ENCODE measurements around the gene LRTM2.
A peak's percentile ranks its signal among the peaks of the same experiment; 100 is the strongest.

The LRTM2 gene

GRCh38 chr12:1851151-1851701 lies 30.9 kb downstream of the LRTM2 start:
- DNase-seq (ENCODE audit: low read depth in 2 of 2): peak; percentile 71 to 76
- no peak overlapping the region for H3K4me3 ChIP-seq (replicated peaks in 1 of 2; ENCODE audit: low read depth in 2 of 2, low read length in 2 of 2)
- no peak for TF ChIP-seq CTCF (IDR thresholded peaks at IDR 0.05; ENCODE audit: low read depth, low read length)

DNA sequence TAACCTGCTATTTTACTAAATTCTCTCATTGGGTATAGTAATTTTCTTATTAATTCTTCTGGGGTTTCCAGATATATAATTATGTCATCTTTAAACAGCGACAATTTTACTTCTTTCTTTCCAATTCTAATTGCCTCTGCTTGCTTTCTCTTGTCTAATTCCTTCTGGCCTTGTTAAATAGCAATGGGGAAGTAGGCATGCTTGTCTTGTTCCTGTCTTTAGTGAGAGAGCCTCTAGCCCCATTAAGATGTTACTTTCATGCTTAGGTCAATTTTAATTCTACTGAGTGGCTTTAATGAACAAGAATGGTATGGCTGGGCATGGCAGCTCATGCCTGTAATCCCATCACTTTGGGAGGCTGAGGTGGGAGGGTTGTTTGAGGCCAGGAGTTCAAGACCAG lies 31.7 kb downstream of the LRTM2 start:
- TF ChIP-seq CTCF (IDR thresholded peaks at IDR 0.05; ENCODE audit: low read depth, low read length): no peak
- no peak for DNase-seq (ENCODE audit: low read depth in 2 of 2)

GRCh38 chr12:1853716-1854115 lies 33.4 kb downstream of the LRTM2 start:
- no peak for DNase-seq (ENCODE audit: low read depth in 2 of 2)
- H3K4me3 ChIP-seq (replicated peaks in 1 of 2; ENCODE audit: low read depth in 2 of 2, low read length in 2 of 2): no peak overlapping the region
- no peak for TF ChIP-seq CTCF (IDR thresholded peaks at IDR 0.05; ENCODE audit: low read depth, low read length)

More for the DNA sequence above, 31.7 kb downstream of the LRTM2 start:
- H3K4me3 ChIP-seq (replicated peaks in 1 of 2; ENCODE audit: low read depth in 2 of 2, low read length in 2 of 2): no peak overlapping the region

DNA sequence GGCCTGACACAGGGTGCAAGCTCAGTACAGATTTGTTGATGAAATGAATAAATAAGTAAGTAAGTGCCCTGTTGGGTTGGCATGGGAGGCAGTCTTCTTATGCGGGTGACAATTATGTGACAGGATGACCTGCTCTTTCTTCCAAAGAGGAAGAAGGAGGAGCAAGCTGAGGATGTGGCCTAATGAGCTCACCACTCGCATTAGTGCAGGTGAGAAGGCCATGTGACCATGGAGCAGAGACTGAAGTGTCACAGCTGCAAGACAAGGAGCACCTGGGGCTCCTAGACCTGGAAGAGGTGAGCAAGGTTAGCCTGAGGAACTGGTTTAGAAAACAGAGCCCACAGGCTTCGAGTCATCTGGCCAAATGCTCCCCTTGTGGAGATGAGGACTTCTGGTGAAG lies 34.9 kb downstream of the LRTM2 start:
- no peak overlapping the region for H3K4me3 ChIP-seq (replicated peaks in 1 of 2; ENCODE audit: low read depth in 2 of 2, low read length in 2 of 2)
- peak; percentile 3 to 31 for DNase-seq (ENCODE audit: low read depth in 2 of 2)
- TF ChIP-seq CTCF (IDR thresholded peaks at IDR 0.05; ENCODE audit: low read depth, low read length): no peak

GRCh38 chr12:1857086-1857485 lies 36.7 kb downstream of the LRTM2 start:
- DNase-seq (ENCODE audit: low read depth in 2 of 2): no peak
- TF ChIP-seq CTCF (IDR thresholded peaks at IDR 0.05; ENCODE audit: low read depth, low read length): no peak
- no peak overlapping the region for H3K4me3 ChIP-seq (replicated peaks in 1 of 2; ENCODE audit: low read depth in 2 of 2, low read length in 2 of 2)

DNA sequence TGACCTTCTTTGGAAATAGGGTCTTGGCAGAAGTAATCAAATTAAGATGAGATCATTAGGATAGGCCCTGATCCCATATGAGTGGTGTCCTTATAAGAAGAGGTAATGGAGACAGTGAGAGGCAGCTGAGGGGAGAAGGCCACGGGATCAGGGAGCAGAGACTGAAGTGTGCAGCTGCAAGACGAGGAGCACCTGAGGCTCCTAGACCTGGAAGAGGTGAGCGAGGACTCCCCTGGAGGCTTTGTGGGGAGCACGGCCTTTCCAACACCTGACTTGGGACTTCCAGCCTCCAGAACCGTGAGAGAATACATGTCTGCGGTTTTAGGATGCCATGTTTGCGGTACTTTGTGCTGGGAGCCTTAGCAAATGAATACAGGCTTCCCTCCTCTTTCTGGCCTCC lies 37.5 kb downstream of the LRTM2 start:
- no peak overlapping the region for H3K4me3 ChIP-seq (replicated peaks in 1 of 2; ENCODE audit: low read depth in 2 of 2, low read length in 2 of 2)

More for the DNA sequence above, 37.5 kb downstream of the LRTM2 start:
- no peak for TF ChIP-seq CTCF (IDR thresholded peaks at IDR 0.05; ENCODE audit: low read depth, low read length)
- DNase-seq (ENCODE audit: low read depth in 2 of 2): no peak

Measured in cardiac fibroblast (primary cell).